Measurements from ENCODE around the gene C1orf146. TPM values are rescaled to one million over a fixed set of nuclear protein-coding genes. Genes with fewer than 3 reads are reported as not detected.
"Not testable (repeated sequence)": the region's sequence is repeated elsewhere in the genome, so short reads cannot be mapped to it uniquely, and the experiment has no call there.

Gene C1orf146
- total and polyA plus RNA-seq, 8 donors, result 0.24 to 0.58 (median 0.34) TPM; not detected in 4

- Histone ChIP-seq H3K9me3 (no peaks in the 10 kb centered on the region), H3K4me1 (no peaks in the 10 kb centered on the region), H3K36me3 (no peaks in the 10 kb centered on the region), H3K27me3 (no peaks in the 10 kb centered on the region), H3K4me3 (no peak overlapping the region), H3K27ac (no peak overlapping the region)
- DNase-seq (no peak), ATAC-seq (no peak)
- TF ChIP-seq, protein P1, sequence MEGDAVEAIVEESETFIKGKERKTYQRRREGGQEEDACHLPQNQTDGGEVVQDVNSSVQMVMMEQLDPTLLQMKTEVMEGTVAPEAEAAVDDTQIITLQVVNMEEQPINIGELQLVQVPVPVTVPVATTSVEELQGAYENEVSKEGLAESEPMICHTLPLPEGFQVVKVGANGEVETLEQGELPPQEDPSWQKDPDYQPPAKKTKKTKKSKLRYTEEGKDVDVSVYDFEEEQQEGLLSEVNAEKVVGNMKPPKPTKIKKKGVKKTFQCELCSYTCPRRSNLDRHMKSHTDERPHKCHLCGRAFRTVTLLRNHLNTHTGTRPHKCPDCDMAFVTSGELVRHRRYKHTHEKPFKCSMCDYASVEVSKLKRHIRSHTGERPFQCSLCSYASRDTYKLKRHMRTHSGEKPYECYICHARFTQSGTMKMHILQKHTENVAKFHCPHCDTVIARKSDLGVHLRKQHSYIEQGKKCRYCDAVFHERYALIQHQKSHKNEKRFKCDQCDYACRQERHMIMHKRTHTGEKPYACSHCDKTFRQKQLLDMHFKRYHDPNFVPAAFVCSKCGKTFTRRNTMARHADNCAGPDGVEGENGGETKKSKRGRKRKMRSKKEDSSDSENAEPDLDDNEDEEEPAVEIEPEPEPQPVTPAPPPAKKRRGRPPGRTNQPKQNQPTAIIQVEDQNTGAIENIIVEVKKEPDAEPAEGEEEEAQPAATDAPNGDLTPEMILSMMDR (IDR thresholded peaks at IDR 0.05), result no peak
- intact Hi-C loops (cut with DNase I), result no loop called here
Measured at GRCh38 chr1:92228401-92228800, 10.7 kb downstream of the C1orf146 start.

- Histone ChIP-seq H3K27me3 (no peaks in the 10 kb centered on the region), H3K9me3 (no peaks in the 10 kb centered on the region), H3K4me3 (no peak overlapping the region), H3K4me1 (no peaks in the 10 kb centered on the region), H3K27ac (no peak overlapping the region), H3K36me3 (no peaks in the 10 kb centered on the region)
- DNase-seq, result no peak
- no peak for ATAC-seq
- TF ChIP-seq, protein P1 (IDR thresholded peaks at IDR 0.05), result no peak
- intact Hi-C loops (cut with DNase I), result no loop called here
Measured at GRCh38 chr1:92230736-92231135, 13.0 kb downstream of the C1orf146 start.

GRCh38 chr1:92240034-92240433, 22.3 kb downstream of the C1orf146 start:
- no peaks in the 10 kb centered on the region for H3K9me3 ChIP-seq
- peaks cover 0 to 7% of the 10 kb centered on the region in 2 donors for H3K27me3 ChIP-seq
- no peak overlapping the region for H3K27ac ChIP-seq
- H3K4me3 ChIP-seq, result no peak overlapping the region
- ATAC-seq (no peak), DNase-seq (no peak)
- intact Hi-C loops (cut with DNase I), result no loop called here
- TF ChIP-seq, protein P1 (IDR thresholded peaks at IDR 0.05), result no peak
- H3K4me1 ChIP-seq, result no peaks in the 10 kb centered on the region
- no peaks in the 10 kb centered on the region for H3K36me3 ChIP-seq

- intact Hi-C loops (cut with DNase I), result no loop called here
- H3K36me3 ChIP-seq, result peaks cover 0 to 19% of the 10 kb centered on the region in 2 donors
- H3K27me3 ChIP-seq, result no peaks in the 10 kb centered on the region
- no peak overlapping the region for H3K27ac ChIP-seq
- H3K9me3 ChIP-seq, result no peaks in the 10 kb centered on the region
- no peak for ATAC-seq
- DNase-seq, result no peak
- no peak overlapping the region for H3K4me3 ChIP-seq
- TF ChIP-seq, protein P1 (IDR thresholded peaks at IDR 0.05), result no peak
- H3K4me1 ChIP-seq, result no peaks in the 10 kb centered on the region
Measured at GRCh38 chr1:92244376-92244775, 26.7 kb downstream of the C1orf146 start.

DNA sequence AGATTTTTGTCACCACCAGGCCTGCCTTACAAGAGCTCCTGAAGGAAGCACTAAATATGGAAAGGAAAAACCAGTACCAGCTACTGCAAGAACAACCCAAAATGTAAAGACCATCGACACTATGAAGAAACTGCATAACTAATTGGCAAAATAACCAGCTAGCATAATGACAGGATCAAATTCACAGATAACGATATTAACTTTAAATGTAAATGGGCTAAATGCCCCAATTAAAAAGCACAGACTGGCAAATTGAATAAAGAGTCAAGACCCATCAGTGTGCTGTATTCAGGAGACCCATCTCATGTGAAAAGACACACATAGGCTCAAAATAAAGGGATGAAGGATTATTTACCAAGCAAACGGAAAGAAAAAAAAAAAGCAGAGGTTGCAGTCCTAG, 37.0 kb downstream of the C1orf146 start:
- H3K9me3 ChIP-seq, result peaks cover 0 to 11% of the 10 kb centered on the region in 2 donors
- intact Hi-C loops (cut with DNase I), result not testable (repeated sequence)

GRCh38 chr1:92259350-92259749, 41.6 kb downstream of the C1orf146 start:
- DNase-seq (no peak), ATAC-seq (no peak)
- H3K4me3 ChIP-seq, result no peak overlapping the region
- H3K4me1 ChIP-seq, result no peaks in the 10 kb centered on the region
- TF ChIP-seq, protein P1 (IDR thresholded peaks at IDR 0.05), result no peak
- no peaks in the 10 kb centered on the region for H3K27me3 ChIP-seq
- H3K9me3 ChIP-seq, result peaks cover 0 to 10% of the 10 kb centered on the region in 2 donors
- no peak overlapping the region for H3K27ac ChIP-seq
- intact Hi-C loops (cut with DNase I), result no loop called here
- peaks cover 6 to 67% of the 10 kb centered on the region in 2 donors for H3K36me3 ChIP-seq

More for the DNA sequence above, 37.0 kb downstream of the C1orf146 start:
- H3K36me3 ChIP-seq, result peaks cover 0 to 51% of the 10 kb centered on the region in 2 donors
- ATAC-seq, DNase-seq, H3K27ac ChIP-seq, H3K4me3 ChIP-seq, H3K27me3 ChIP-seq, H3K4me1 ChIP-seq: not testable (repeated sequence)
